Measurements from ENCODE around the gene VPS33B.

DNA sequence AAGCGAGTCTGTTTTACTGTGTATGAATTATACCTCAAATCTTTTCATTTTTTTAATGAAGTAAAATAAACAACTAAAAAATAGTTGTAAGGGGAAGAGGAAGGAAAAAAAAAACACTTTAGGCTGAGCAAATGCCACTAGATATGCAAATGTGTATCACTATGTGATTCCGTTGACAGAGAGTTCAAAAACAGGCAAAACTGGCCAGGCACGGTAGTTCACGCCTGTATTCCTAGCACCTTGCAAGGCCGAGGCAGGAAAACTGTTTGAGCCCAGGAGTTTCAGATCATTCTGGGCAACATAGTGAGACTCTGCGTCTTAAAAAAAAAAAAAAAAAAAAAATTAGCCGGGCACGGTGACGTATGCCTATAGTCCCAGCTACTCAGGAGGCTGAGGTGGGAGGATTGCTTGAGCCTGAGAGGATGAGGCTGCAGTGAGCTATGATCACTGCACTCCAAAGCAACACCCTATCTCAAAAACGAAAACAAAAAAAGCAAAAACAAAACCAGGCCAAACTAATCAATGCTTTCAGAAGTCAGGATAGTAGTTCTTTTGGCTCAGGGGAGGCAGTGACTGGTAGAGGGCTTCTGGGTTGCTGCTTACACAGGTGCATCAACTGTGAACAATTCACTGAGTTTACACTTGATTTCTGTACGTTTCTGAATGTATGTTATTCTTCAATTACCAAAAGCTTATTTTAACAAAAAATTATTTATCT, 35.4 kb downstream of the VPS33B start:
- TF ChIP-seq, protein P1, sequence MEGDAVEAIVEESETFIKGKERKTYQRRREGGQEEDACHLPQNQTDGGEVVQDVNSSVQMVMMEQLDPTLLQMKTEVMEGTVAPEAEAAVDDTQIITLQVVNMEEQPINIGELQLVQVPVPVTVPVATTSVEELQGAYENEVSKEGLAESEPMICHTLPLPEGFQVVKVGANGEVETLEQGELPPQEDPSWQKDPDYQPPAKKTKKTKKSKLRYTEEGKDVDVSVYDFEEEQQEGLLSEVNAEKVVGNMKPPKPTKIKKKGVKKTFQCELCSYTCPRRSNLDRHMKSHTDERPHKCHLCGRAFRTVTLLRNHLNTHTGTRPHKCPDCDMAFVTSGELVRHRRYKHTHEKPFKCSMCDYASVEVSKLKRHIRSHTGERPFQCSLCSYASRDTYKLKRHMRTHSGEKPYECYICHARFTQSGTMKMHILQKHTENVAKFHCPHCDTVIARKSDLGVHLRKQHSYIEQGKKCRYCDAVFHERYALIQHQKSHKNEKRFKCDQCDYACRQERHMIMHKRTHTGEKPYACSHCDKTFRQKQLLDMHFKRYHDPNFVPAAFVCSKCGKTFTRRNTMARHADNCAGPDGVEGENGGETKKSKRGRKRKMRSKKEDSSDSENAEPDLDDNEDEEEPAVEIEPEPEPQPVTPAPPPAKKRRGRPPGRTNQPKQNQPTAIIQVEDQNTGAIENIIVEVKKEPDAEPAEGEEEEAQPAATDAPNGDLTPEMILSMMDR (conservative IDR thresholded peaks at IDR 0.05; ENCODE audit: low read length): no peak
- no peak for TF ChIP-seq EZH2phosphoT487 (IDR thresholded peaks at IDR 0.05; ENCODE audit: borderline replicate concordance)

Data from Loucy (cell line).